Muscle layer of colon (tissue), 2 donors: ENCODE data around the gene ADAMTSL3.
"Not testable (repeated sequence)": the region's sequence is repeated elsewhere in the genome, so short reads cannot be mapped to it uniquely, and the experiment has no call there.

Source experiments
- H3K27ac ChIP-seq: one replicate; pipeline ENCODE4 v1.7.0; 2013; ENCODE audit warnings: low read depth, mild to moderate bottlenecking, low read length, moderate library complexity
- H3K27me3 ChIP-seq, 2 donors: one replicate each; pipeline ENCODE4 v1.7.0; 2013; ENCODE audit warnings: low read length in 2 of 2, mild to moderate bottlenecking in 2 of 2; ENCODE audit not compliant: insufficient read depth in 2 of 2, control insufficient read depth in 1 of 2
- H3K36me3 ChIP-seq: one replicate; pipeline ENCODE4 v1.7.0; 2013; ENCODE audit warnings: mild to moderate bottlenecking, low read length; ENCODE audit not compliant: insufficient read depth
- H3K4me1 ChIP-seq: one replicate; pipeline ENCODE4 v1.7.0; 2013; ENCODE audit warnings: mild to moderate bottlenecking, low read length; ENCODE audit not compliant: insufficient read depth
- H3K4me3 ChIP-seq, 2 donors: one replicate each; pipeline ENCODE4 v1.7.0; 2013; ENCODE audit warnings: low read length in 2 of 2, low read depth in 1 of 2, mild to moderate bottlenecking in 1 of 2, moderate library complexity in 1 of 2
- H3K9ac ChIP-seq: one replicate; pipeline ENCODE4 v1.7.0; 2013; ENCODE audit warnings: low read length
- H3K9me3 ChIP-seq: one replicate; pipeline ENCODE4 v1.7.0; 2013; ENCODE audit warnings: mild to moderate bottlenecking, low read length
- donor health status: abdominal sarcoma.
- donor health status: Adenocarcinoma of cecum.

Gene ADAMTSL3

DNA sequence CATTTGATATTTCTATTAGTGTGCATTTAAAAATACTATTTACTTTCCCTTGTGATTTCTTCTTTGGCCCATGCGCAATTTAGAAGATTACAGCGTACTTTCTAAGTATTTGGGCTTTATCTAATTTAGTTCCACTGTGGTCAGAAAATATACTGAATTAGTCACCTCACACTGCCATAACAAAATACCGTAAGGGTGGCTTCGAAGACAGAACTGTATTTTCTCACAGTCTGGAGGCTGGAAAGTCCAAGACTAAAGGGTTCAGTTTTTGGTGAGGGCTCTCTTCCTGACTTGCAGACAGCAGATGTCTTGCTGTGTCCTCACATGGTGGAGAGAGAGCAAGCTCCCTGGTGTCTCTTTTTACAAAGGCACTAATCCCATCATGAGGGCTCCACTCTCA, 286.2 kb downstream of the ADAMTSL3 start:
- no peaks in the 10 kb centered on the region for H3K27me3 ChIP-seq
- peaks cover 8% of the 10 kb centered on the region for H3K4me1 ChIP-seq
- H3K4me3 ChIP-seq: no peak overlapping the region
- H3K36me3 ChIP-seq: peaks cover 28% of the 10 kb centered on the region
- no peak overlapping the region for H3K9ac ChIP-seq
- no peak overlapping the region for H3K27ac ChIP-seq
- H3K9me3 ChIP-seq: no peaks in the 10 kb centered on the region

DNA sequence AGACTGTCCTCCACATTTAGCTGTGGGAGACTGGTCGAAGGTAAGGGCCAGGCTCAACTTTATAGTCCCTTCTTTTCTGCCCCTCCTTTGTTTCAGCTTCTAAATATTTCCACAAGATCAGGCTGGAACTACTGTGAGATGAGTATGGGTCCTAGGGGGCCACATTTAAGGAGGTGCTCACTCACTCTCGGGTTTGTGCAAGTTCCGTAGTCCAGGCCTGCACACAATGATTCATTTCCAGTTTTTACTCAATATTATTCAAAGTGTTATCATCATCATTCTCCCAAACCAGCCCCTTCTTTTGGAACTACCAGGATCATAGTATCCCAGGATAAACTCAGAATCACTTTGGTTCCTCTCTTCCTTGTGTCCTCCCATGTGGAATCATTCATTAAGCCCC, 289.1 kb downstream of the ADAMTSL3 start:
- Histone ChIP-seq H3K27me3 (no peaks in the 10 kb centered on the region), H3K9ac (no peak overlapping the region), H3K27ac (no peak overlapping the region), H3K4me1 (peaks cover 7% of the 10 kb centered on the region), H3K4me3 (no peak overlapping the region), H3K9me3 (no peaks in the 10 kb centered on the region), H3K36me3 (peaks cover 51% of the 10 kb centered on the region)

DNA sequence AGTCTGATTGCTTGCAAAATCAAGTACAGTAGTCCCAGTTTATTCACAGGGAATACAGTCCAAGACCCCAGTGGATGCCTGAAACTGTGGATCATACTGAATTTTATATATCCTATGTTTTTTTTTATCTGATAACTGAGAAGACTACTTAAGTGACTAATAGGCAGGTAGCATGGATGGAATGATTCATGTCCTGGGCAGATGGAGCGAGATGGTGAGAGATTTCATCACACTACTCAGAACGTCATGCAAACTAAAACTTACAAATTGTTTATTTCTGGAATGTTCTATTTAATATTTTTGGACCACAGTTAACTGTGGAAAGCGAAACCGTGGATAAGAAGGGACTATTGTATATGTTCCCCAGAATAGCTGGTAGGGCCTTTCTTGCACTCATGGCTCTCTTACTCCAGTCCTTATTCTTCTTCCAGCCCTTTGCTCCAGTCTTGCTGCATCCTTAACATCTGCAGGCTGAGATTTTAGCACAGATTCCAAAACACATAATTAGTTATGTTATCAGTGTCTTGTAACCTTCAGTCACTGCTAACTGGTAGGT, 290.0 kb downstream of the ADAMTSL3 start:
- Histone ChIP-seq H3K27me3 (no peaks in the 10 kb centered on the region), H3K4me1 (no peaks in the 10 kb centered on the region), H3K36me3 (peaks cover 55% of the 10 kb centered on the region)

DNA sequence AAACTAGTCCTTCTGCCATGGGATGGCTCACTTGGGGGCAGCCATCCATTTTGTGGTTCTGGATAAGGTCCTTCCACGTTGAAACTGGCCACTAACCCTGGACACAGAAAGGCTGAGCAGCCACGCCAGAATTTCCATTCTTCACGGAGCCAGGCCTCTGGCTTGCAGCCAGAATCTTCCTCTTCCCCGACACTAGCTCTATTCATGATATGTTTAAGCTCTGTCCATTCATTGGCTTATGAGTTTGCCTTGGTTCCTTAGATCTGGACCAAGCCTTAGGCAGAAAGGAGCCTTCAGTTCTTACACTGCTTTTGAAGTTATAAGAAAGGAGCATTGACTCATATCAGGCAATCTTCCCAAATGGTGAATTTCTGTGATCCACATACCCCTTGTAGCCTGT, 293.2 kb downstream of the ADAMTSL3 start:
- no peaks in the 10 kb centered on the region for H3K9me3 ChIP-seq
- no peak overlapping the region for H3K4me3 ChIP-seq
- no peaks in the 10 kb centered on the region for H3K27me3 ChIP-seq
- peaks cover 63% of the 10 kb centered on the region for H3K36me3 ChIP-seq
- H3K4me1 ChIP-seq: no peaks in the 10 kb centered on the region
- H3K27ac ChIP-seq: no peak overlapping the region
- no peak overlapping the region for H3K9ac ChIP-seq

More for the DNA sequence above, 290.0 kb downstream of the ADAMTSL3 start:
- no peak overlapping the region for H3K27ac ChIP-seq
- H3K4me3 ChIP-seq: no peak overlapping the region
- H3K9me3 ChIP-seq: no peaks in the 10 kb centered on the region
- H3K9ac ChIP-seq: no peak overlapping the region

DNA sequence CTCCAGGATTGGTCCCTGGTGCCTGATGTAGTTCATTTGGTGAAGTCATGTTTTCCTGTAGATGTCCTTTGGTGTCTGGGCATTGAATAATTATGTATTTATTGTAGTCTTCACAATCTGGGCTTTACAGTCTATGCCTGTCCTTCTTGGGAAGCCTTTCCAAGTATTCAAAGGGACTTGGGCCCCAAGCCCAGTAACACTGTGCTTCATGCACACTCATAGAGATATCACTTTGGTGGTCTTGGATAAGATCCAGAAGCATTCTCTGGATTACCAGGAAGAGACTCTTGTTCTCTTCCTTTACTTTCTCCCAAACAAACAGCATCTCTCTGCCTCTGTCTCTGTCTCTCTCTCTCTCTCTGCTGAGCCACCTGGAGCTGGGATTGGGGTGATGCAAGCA, 300.6 kb downstream of the ADAMTSL3 start:
- Histone ChIP-seq H3K27me3 (no peaks in the 10 kb centered on the region), H3K9ac (no peak overlapping the region), H3K36me3 (peaks cover 32% of the 10 kb centered on the region), H3K4me1 (peaks cover 15% of the 10 kb centered on the region), H3K4me3 (no peak overlapping the region), H3K27ac (no peak overlapping the region), H3K9me3 (no peaks in the 10 kb centered on the region)

DNA sequence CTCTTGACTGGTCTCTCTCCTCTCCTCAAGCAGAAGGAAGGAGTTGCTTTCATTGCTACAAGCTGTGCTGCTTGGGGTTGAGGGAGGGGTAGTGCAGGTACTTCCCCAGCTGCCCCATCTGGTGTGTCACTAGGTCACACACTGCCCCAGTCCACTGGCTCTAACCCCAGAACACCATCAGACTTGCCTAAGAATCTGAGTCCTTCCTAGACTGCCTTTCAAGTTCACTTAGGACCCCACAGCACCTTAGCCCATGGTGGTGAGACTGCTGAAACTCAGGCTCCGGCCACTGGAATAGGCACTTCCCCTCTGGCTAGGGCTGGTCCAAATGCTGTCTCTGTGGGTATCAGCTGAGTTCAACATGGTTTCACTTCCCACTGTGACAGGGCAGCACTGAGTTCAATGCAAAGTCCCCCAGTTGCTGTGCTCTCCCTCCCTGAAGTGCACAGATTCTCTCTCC, 301.9 kb downstream of the ADAMTSL3 start:
- Histone ChIP-seq H3K36me3 (peaks cover 25% of the 10 kb centered on the region), H3K27me3 (no peaks in the 10 kb centered on the region), H3K9me3 (no peaks in the 10 kb centered on the region), H3K27ac (no peak overlapping the region), H3K4me3 (no peak overlapping the region), H3K9ac (no peak overlapping the region), H3K4me1 (peaks cover 28% of the 10 kb centered on the region)

DNA sequence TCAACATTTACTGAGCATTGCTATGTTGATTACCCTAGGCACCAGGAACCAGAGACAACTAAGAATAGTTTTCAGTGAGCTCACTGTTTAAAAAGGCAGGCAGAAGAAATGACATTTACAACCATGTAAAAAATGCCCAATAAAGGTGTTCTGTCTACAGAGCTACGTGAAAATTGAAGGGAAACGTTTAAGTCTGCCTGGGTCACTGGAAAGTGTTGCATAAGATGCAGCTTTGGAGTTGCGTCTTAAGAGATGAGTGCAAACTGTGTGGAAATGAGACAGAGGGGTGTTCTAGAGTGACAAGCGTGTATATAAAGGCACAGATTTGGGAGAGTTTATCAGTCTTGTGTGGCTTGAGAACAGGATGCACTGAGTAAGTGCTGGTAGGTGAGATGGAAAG, 303.0 kb downstream of the ADAMTSL3 start:
- Histone ChIP-seq H3K9me3 (no peaks in the 10 kb centered on the region), H3K27me3 (no peaks in the 10 kb centered on the region), H3K36me3 (peaks cover 28% of the 10 kb centered on the region), H3K27ac (no peak overlapping the region), H3K9ac (no peak overlapping the region), H3K4me1 (peaks cover 29% of the 10 kb centered on the region), H3K4me3 (no peak overlapping the region)

DNA sequence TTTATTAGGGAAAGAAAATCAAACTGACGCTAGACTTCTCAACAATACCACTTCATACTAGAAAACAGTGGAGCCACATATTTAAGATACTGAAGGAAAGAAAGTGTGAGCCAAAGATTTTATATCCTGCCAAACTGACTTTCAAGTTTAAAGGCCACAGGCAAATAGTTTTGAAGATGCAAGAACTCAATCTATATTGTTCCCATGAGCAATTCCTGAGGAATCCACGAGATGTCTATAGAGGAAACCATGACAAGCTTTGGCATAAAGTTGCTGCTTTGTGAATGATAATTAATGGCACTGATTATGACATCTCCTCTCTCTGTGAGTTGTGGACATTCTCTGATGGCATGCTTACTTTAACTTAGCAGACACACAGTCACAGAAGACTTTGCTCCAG, 305.6 kb downstream of the ADAMTSL3 start:
- Histone ChIP-seq H3K9me3 (no peaks in the 10 kb centered on the region), H3K4me3 (no peak overlapping the region), H3K9ac (no peak overlapping the region), H3K27me3 (no peaks in the 10 kb centered on the region), H3K4me1 (peaks cover 29% of the 10 kb centered on the region), H3K27ac (no peak overlapping the region), H3K36me3 (peaks cover 20% of the 10 kb centered on the region)

DNA sequence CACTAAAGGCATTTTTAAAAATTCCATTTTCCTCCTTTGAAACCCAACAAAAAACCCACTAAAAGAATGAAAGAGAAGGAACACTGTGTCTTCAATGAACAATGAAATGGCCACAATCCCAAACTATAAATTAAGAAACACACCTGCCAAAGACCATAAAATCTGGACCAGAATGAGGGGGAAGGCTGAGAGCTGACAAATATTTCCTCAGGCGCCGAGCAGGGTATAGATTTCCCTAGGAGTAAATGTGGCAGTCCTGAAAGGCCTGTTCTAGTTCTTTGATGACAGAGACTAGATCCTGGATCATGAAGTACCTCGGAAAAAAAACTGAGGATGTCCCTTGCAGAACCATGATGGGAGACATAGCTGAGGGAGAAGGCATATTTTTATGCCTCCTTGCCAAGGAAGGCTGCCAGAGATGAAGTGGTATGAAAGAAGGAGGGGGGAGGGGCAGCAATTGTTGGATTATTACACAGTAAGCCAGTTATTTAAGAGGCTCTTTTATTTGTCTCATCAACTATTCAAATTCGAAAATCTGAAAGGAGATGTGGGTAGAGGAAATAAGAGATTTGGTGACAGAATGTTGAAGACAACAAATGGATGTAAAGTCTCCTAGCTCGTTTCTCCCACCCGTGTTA, 306.4 kb downstream of the ADAMTSL3 start:
- no peak overlapping the region for H3K9ac ChIP-seq
- H3K27me3 ChIP-seq: no peaks in the 10 kb centered on the region
- peaks cover 12% of the 10 kb centered on the region for H3K36me3 ChIP-seq
- peaks cover 20% of the 10 kb centered on the region for H3K4me1 ChIP-seq
- no peak overlapping the region for H3K4me3 ChIP-seq
- no peaks in the 10 kb centered on the region for H3K9me3 ChIP-seq
- H3K27ac ChIP-seq: no peak overlapping the region

DNA sequence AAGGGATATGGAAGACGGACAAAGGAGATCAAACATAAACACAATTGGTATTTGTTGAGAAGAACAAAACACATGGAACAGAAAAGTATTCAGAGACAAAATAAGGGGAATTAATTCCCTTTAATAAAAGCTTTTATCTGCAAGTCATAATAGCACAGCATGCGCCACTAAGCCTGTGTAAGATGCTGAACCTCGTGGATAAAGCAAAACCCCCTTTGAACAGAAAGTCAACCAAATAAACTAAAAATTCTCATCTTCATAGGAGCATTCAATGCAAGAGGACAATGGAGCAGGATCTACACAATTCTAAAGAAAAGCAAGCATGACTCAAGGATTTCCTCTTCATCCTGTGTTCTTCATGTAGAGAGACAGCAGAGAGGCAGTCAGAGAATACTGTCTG, 307.4 kb downstream of the ADAMTSL3 start:
- no peak overlapping the region for H3K27ac ChIP-seq
- H3K9me3 ChIP-seq: no peaks in the 10 kb centered on the region
- H3K4me1 ChIP-seq: peaks cover 15% of the 10 kb centered on the region
- no peak overlapping the region for H3K9ac ChIP-seq
- H3K36me3 ChIP-seq: peaks cover 3% of the 10 kb centered on the region
- no peaks in the 10 kb centered on the region for H3K27me3 ChIP-seq
- no peak overlapping the region for H3K4me3 ChIP-seq

DNA sequence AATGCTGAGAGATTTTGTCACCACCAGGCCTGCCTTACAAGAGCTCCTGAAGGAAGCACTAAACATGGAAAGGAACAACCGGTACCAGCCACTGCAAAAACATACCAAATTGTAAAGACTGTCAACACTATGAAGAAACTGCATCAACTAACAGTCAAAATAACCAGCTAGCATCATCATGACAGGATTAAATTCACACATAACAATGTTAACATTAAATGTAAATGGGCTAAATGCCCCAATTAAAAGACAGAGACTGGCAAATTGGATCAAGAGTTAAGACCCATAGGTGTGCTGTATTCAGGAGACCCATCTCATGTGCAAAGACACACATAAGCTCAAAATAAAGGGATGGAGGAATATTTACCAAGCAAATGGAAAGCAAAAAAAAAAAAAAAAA, 311.0 kb downstream of the ADAMTSL3 start:
- H3K27ac ChIP-seq, H3K4me1 ChIP-seq, H3K36me3 ChIP-seq, H3K4me3 ChIP-seq, H3K27me3 ChIP-seq, H3K9me3 ChIP-seq, H3K9ac ChIP-seq: not testable (repeated sequence)

DNA sequence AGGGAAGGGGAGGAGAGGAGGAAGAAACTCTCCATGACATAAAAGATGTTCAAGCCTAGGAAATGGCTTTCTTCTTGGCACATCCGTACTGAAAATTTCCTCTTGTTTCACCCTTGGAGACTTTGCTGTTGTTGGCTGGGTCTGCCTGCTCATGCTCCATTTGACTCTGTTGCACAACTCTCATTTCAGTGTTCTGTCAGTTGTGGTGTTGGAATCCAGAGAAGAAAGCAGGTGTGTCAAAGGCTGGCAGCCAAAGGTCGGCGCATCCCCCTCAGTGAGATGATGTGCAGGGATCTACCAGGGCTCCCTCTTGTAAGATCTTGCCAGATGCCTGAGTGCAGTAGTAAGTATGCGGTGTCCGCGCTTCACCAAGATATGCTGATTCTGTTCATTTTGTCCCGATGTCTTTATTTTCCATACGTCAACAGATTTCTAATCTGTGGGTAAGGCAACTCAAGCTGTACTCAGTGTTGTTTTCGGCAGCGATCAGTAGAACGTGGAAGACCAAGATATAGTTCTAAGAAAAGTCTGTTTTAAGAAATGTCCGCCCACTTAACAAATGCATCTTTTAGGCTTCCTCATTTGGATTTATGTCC, 316.5 kb downstream of the ADAMTSL3 start:
- H3K4me3 ChIP-seq: no peak overlapping the region
- H3K27me3 ChIP-seq: no peaks in the 10 kb centered on the region
- H3K9me3 ChIP-seq: no peaks in the 10 kb centered on the region
- no peak overlapping the region for H3K27ac ChIP-seq
- peaks cover 8% of the 10 kb centered on the region for H3K36me3 ChIP-seq
- H3K9ac ChIP-seq: no peak overlapping the region
- no peaks in the 10 kb centered on the region for H3K4me1 ChIP-seq
